SU-DHL-6 (cell line): ENCODE measurements around the gene CENPU.

Source experiments
- EZH2phosphoT487 ChIP-seq: fragments of 200-600 bp; sonication (generic), shearing (Covaris generic); conservative IDR thresholded peaks from 2 replicates; pipeline ENCODE4 v1.6.1; 2018; ENCODE audit warnings: mild to moderate bottlenecking, antibody characterized with exemption, low read length, moderate library complexity, mixed read lengths
- TF ChIP-seq, protein P1 (sequence below): fragments of 200-600 bp; sonication (generic); IDR thresholded peaks from one replicate; pipeline ENCODE4 v1.5.1; 2017; ENCODE audit warnings: antibody characterized with exemption, mild to moderate bottlenecking, low read length, moderate library complexity; ENCODE audit not compliant: insufficient read depth, poor library complexity, severe bottlenecking

DNA sequence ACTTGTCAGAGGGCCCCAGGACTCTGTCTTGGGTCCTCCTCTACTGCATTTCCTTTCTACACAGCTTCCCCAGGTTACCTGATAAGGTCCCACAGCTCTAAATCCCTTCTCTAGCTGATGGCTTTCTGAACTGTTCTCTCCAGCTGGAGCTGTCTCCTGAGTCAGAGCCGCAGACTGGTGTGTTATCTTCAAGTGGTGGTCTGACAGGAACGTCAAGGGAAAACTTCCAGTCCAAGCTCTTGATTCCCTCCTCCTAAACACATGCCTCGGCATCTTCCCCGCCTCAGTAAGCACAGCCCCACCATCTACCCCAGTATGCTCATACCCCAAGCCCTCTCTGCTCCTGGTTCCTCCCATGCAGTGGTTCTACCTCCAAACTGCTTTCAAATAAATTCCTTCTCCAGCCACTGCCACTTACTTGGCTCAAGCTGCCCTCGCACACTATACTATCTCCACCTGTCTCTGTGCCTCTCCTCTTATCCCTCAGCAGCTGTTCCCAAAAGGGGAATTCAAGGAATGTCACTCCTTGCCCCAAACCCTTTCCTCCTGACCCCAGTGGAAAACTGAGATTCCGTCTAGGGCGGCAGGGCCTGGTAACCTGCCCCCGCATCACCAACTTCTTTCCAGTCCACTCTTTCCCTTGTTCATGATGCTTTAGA lies 17.2 kb upstream of the CENPU start:
- TF ChIP-seq, protein P1, sequence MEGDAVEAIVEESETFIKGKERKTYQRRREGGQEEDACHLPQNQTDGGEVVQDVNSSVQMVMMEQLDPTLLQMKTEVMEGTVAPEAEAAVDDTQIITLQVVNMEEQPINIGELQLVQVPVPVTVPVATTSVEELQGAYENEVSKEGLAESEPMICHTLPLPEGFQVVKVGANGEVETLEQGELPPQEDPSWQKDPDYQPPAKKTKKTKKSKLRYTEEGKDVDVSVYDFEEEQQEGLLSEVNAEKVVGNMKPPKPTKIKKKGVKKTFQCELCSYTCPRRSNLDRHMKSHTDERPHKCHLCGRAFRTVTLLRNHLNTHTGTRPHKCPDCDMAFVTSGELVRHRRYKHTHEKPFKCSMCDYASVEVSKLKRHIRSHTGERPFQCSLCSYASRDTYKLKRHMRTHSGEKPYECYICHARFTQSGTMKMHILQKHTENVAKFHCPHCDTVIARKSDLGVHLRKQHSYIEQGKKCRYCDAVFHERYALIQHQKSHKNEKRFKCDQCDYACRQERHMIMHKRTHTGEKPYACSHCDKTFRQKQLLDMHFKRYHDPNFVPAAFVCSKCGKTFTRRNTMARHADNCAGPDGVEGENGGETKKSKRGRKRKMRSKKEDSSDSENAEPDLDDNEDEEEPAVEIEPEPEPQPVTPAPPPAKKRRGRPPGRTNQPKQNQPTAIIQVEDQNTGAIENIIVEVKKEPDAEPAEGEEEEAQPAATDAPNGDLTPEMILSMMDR = no peak
- TF ChIP-seq EZH2phosphoT487 = no peak
